ENCODE measurements around the gene PRR5L. TPM values are rescaled to one million over a fixed set of nuclear protein-coding genes. Genes with fewer than 3 reads are reported as not detected.
"Not testable (repeated sequence)": the region's sequence is repeated elsewhere in the genome, so short reads cannot be mapped to it uniquely, and the experiment has no call there.

Gene PRR5L
- total RNA-seq, 1 donor from 2014 or later, result 1.5 TPM

GRCh38 chr11:36488096-36488495, 192.0 kb downstream of the PRR5L start:
- intact Hi-C loops (cut with DNase I), result no loop called here
- ATAC-seq (ENCODE audit: poor library complexity) (no peak), DNase-seq (no peak)

- no peak for ATAC-seq (ENCODE audit: poor library complexity)
- intact Hi-C loops (cut with DNase I), result no loop called here
- DNase-seq, result no peak
These were observed 194.1 kb downstream of the PRR5L start for GRCh38 chr11:36490026-36490806.

- intact Hi-C loops (cut with DNase I), result no loop called here
- DNase-seq, result no peak
- ATAC-seq (ENCODE audit: poor library complexity), result peak; percentile 52
These were observed 196.7 kb downstream of the PRR5L start for GRCh38 chr11:36492724-36493304.

- intact Hi-C loops (cut with DNase I), result no loop called here
- DNase-seq, result no peak
- ATAC-seq (ENCODE audit: poor library complexity), result no peak
These were observed 197.2 kb downstream of the PRR5L start for GRCh38 chr11:36493332-36493731.

- DNase-seq, result no peak
- ATAC-seq (ENCODE audit: poor library complexity), result no peak
- intact Hi-C loops (cut with DNase I), result loop anchor here (5.0 kb wide), 1 partner anchor 206 kb away; no protein-coding TSS in a partner anchor
These were observed 202.6 kb downstream of the PRR5L start for GRCh38 chr11:36498721-36499120.

GRCh38 chr11:36499315-36499714, 203.2 kb downstream of the PRR5L start:
- ATAC-seq (ENCODE audit: poor library complexity) (no peak), DNase-seq (no peak)
- intact Hi-C loops (cut with DNase I), result loop anchor here (5.0 kb wide), 1 partner anchor 207 kb away; no protein-coding TSS in a partner anchor

- ATAC-seq (ENCODE audit: poor library complexity) (peak; percentile 94), DNase-seq (no peak)
- intact Hi-C loops (cut with DNase I), result no loop called here
These were observed 204.2 kb downstream of the PRR5L start for GRCh38 chr11:36500315-36500721.

- peak; percentile 69 for ATAC-seq (ENCODE audit: poor library complexity)
- DNase-seq, result no peak
- intact Hi-C loops (cut with DNase I), result no loop called here
These were observed 205.1 kb downstream of the PRR5L start for GRCh38 chr11:36501236-36501635.

- ATAC-seq (ENCODE audit: poor library complexity), result no peak
These were observed 211.9 kb downstream of the PRR5L start for GRCh38 chr11:36507824-36508489.

GRCh38 chr11:36508743-36509142, 212.7 kb downstream of the PRR5L start:
- DNase-seq, result no peak
- ATAC-seq (ENCODE audit: poor library complexity), result no peak
- intact Hi-C loops (cut with DNase I), result no loop called here

More at GRCh38 chr11:36507824-36508489, 211.9 kb downstream of the PRR5L start:
- intact Hi-C loops (cut with DNase I), result no loop called here
- DNase-seq, result no peak

GRCh38 chr11:36509201-36509639, 213.1 kb downstream of the PRR5L start:
- DNase-seq (no peak), ATAC-seq (ENCODE audit: poor library complexity) (peak; percentile 39)
- intact Hi-C loops (cut with DNase I), result no loop called here

- intact Hi-C loops (cut with DNase I), result no loop called here
- DNase-seq (peak; percentile 95), ATAC-seq (ENCODE audit: poor library complexity) (peak; percentile 98)
These were observed 213.9 kb downstream of the PRR5L start, which contains the start of gene TRAF6 for GRCh38 chr11:36509694-36510593. TSS of gene TRAF6 (minus strand) at chr11:36510272. CDS start at chr11:36501515, 8,757 bp downstream.

GRCh38 chr11:36510594-36510942, 214.5 kb downstream of the PRR5L start:
- ATAC-seq (ENCODE audit: poor library complexity) (peak; percentile 10), DNase-seq (no peak)
- intact Hi-C loops (cut with DNase I), result no loop called here

- DNase-seq; intact Hi-C loops (cut with DNase I): not testable (repeated sequence)
These were observed 215.0 kb downstream of the PRR5L start for GRCh38 chr11:36511062-36511461.

GRCh38 chr11:36512016-36512415, 215.9 kb downstream of the PRR5L start:
- intact Hi-C loops (cut with DNase I), result no loop called here

More at GRCh38 chr11:36511062-36511461, 215.0 kb downstream of the PRR5L start:
- ATAC-seq (ENCODE audit: poor library complexity), result not testable (repeated sequence)

GRCh38 chr11:36513965-36514364, 217.9 kb downstream of the PRR5L start:
- DNase-seq (no peak), ATAC-seq (ENCODE audit: poor library complexity) (no peak)
- intact Hi-C loops (cut with DNase I), result no loop called here

More at GRCh38 chr11:36512016-36512415, 215.9 kb downstream of the PRR5L start:
- ATAC-seq (ENCODE audit: poor library complexity) (no peak), DNase-seq (no peak)

Data from Right ventricle myocardium superior (tissue), 1 donor.